NT2/D1 (cell line): Measurements from ENCODE around the gene ZNF486.

Experiments
- SUZ12 ChIP-seq: IDR thresholded peaks from 2 replicates; pipeline ENCODE4 v1.6.1; 2011; ENCODE audit not compliant: insufficient read length, insufficient read depth; ENCODE audit errors: extremely low read depth
- ZNF274 ChIP-seq: IDR thresholded peaks from 2 replicates; pipeline ENCODE4 v1.6.1; 2011; ENCODE audit warnings: mild to moderate bottlenecking, low read depth, low read length

DNA sequence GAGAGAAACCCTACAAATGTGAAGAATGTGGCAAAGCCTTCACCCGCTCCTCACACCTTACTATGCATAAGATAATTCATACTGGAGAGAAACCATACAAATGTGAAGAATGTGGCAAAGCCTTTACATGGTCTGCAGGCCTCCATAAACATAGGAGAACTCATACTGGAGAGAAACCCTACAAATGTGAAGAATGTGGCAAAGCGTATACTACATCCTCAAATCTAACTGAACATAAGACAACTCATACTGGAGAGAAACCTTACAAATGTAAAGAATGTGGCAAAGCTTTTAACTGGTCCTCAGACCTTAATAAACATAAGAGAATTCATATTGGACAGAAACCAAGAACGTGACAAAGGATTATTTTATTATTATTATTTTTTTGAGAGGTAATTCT lies 30.7 kb downstream of the ZNF486 start:
- TF ChIP-seq SUZ12 (no peak), ZNF274 (peak; percentile 75)
